MM.1S (cell line): ENCODE data around the gene CDC42.

ENCODE experiments used
- DNase-seq: peaks from one replicate; pipeline ENCODE4 v3.0.0-alpha.2; 2015
- H2AFZ ChIP-seq: fragments of 300-600 bp; sonication (generic); 2 replicates; pipeline ENCODE4 v1.6.0; 2016; ENCODE audit warnings: antibody characterized with exemption, low read length
- H3F3A ChIP-seq: fragments of 300-600 bp; sonication (generic); 2 replicates; pipeline ENCODE4 v1.6.1; 2016; ENCODE audit warnings: mild to moderate bottlenecking, antibody characterized with exemption, low read length, moderate library complexity, mixed read lengths; ENCODE audit not compliant: insufficient read depth
- H3K27ac ChIP-seq: fragments of 300-600 bp; sonication (generic); 2 replicates; pipeline ENCODE4 v1.5.1; 2016; ENCODE audit warnings: mild to moderate bottlenecking, low read length
- H3K27me3 ChIP-seq: fragments of 300-600 bp; sonication (generic); replicated peaks from 2 replicates; pipeline ENCODE4 v1.6.0; 2016; ENCODE audit warnings: low read length; ENCODE audit not compliant: insufficient read depth
- H3K36me3 ChIP-seq: fragments of 300-600 bp; sonication (generic); replicated peaks from 2 replicates; pipeline ENCODE4 v1.6.1; 2016; ENCODE audit warnings: mild to moderate bottlenecking, low read length, mixed read lengths; ENCODE audit not compliant: insufficient read depth
- H3K4me1 ChIP-seq: fragments of 300-600 bp; sonication (generic); 2 replicates; pipeline ENCODE4 v1.6.1; 2016; ENCODE audit warnings: low read length, mixed read lengths
- H3K4me2 ChIP-seq: fragments of 300-600 bp; sonication (generic); 2 replicates; pipeline ENCODE4 v1.6.0; 2016; ENCODE audit warnings: low read depth, low read length
- H3K4me3 ChIP-seq: fragments of 300-600 bp; sonication (generic); 2 replicates; pipeline ENCODE4 v1.5.1; 2016; ENCODE audit warnings: low read length, mixed read lengths
- H3K79me2 ChIP-seq: fragments of 300-600 bp; sonication (generic); 2 replicates; pipeline ENCODE4 v1.6.1; 2016; ENCODE audit warnings: mixed run types, low read length, mixed read lengths
- H3K9ac ChIP-seq: fragments of 300-600 bp; sonication (generic); 2 replicates; pipeline ENCODE4 v1.6.1; 2016; ENCODE audit warnings: low read length, mixed read lengths
- H3K9me2 ChIP-seq: fragments of 300-600 bp; sonication (generic); replicated peaks from 2 replicates; pipeline ENCODE4 v1.6.1; 2016; ENCODE audit warnings: mild to moderate bottlenecking, low read length, mixed read lengths; ENCODE audit not compliant: insufficient read depth
- H3K9me3 ChIP-seq: fragments of 300-600 bp; sonication (generic); replicated peaks from 2 replicates; pipeline ENCODE4 v1.6.1; 2016; ENCODE audit warnings: mild to moderate bottlenecking, low read length, mixed read lengths; ENCODE audit not compliant: insufficient read depth
- H4K20me1 ChIP-seq: fragments of 300-600 bp; sonication (generic); 2 replicates; pipeline ENCODE4 v1.6.1; 2016; ENCODE audit warnings: mild to moderate bottlenecking, low read length, moderate library complexity, mixed read lengths; ENCODE audit not compliant: insufficient read depth
- CTCF ChIP-seq: fragments of 300-600 bp; sonication (generic); IDR thresholded peaks from 2 replicates; pipeline ENCODE4 v1.5.1; 2016; ENCODE audit warnings: antibody characterized with exemption, low read length, mixed read lengths
- EZH2 ChIP-seq: fragments of 300-600 bp; sonication (generic); optimal IDR thresholded peaks from 2 replicates; pipeline ENCODE3; 2017; ENCODE audit warnings: low read depth, mild to moderate bottlenecking, antibody characterized with exemption, low read length, mixed read lengths
- EZH2phosphoT487 ChIP-seq: fragments of 300-600 bp; sonication (generic); IDR thresholded peaks from 2 replicates; pipeline ENCODE4 v1.6.1; 2018; ENCODE audit warnings: antibody characterized with exemption, low read length

CDC42 gene

GRCh38 chr1:22108339-22109105 is 56.0 kb downstream of the CDC42 start:
- H2AFZ ChIP-seq: no peak overlapping the region
- H3K27ac ChIP-seq: no peak overlapping the region
- TF ChIP-seq CTCF (no peak), EZH2phosphoT487 (no peak), EZH2 (no peak)
- no peak for DNase-seq
- H3K9me3 ChIP-seq: no peaks in the 10 kb centered on the region
- no peaks in the 10 kb centered on the region for H3K9me2 ChIP-seq
- no peaks in the 10 kb centered on the region for H3K36me3 ChIP-seq
- peaks cover 21% of the 10 kb centered on the region for H3K4me1 ChIP-seq
- H3K4me3 ChIP-seq: no peak overlapping the region
- no peak overlapping the region for H3K4me2 ChIP-seq
- peaks cover 10% of the 10 kb centered on the region; the same call in 1 of the 2 replicates for H4K20me1 ChIP-seq
- peaks cover 14% of the 10 kb centered on the region for H3F3A ChIP-seq
- no peaks in the 10 kb centered on the region for H3K79me2 ChIP-seq
- H3K27me3 ChIP-seq: no peaks in the 10 kb centered on the region
- H3K9ac ChIP-seq: no peak overlapping the region

- H4K20me1 ChIP-seq: peaks cover 6% of the 10 kb centered on the region; the same call in 1 of the 2 replicates
- no peak overlapping the region for H3K27ac ChIP-seq
Measured at GRCh38 chr1:22110016-22110415, 57.5 kb downstream of the CDC42 start.

GRCh38 chr1:22111115-22111514 is 58.6 kb downstream of the CDC42 start:
- H3K4me2 ChIP-seq: no peak overlapping the region
- H4K20me1 ChIP-seq: no peaks in the 10 kb centered on the region
- H3K36me3 ChIP-seq: no peaks in the 10 kb centered on the region
- H2AFZ ChIP-seq: no peak overlapping the region
- DNase-seq: no peak
- no peaks in the 10 kb centered on the region for H3K79me2 ChIP-seq
- no peaks in the 10 kb centered on the region for H3K9me3 ChIP-seq
- TF ChIP-seq CTCF (no peak), EZH2 (no peak), EZH2phosphoT487 (no peak)
- H3K27me3 ChIP-seq: no peaks in the 10 kb centered on the region
- H3K4me3 ChIP-seq: no peak overlapping the region
- no peaks in the 10 kb centered on the region for H3F3A ChIP-seq
- no peak overlapping the region for H3K27ac ChIP-seq
- no peak overlapping the region for H3K9ac ChIP-seq
- H3K4me1 ChIP-seq: peaks cover 10% of the 10 kb centered on the region
- H3K9me2 ChIP-seq: no peaks in the 10 kb centered on the region

More at GRCh38 chr1:22110016-22110415, 57.5 kb downstream of the CDC42 start:
- Histone ChIP-seq H3K79me2 (no peaks in the 10 kb centered on the region), H3K9me3 (no peaks in the 10 kb centered on the region), H3K4me3 (no peak overlapping the region), H3K27me3 (no peaks in the 10 kb centered on the region), H3K36me3 (no peaks in the 10 kb centered on the region), H3K9ac (no peak overlapping the region), H3K9me2 (no peaks in the 10 kb centered on the region), H3K4me2 (no peak overlapping the region), H3K4me1 (peaks cover 6% of the 10 kb centered on the region), H2AFZ (no peak overlapping the region), H3F3A (peaks cover 4% of the 10 kb centered on the region)
- DNase-seq: no peak
- no peak for TF ChIP-seq EZH2
- TF ChIP-seq CTCF: no peak
- no peak for TF ChIP-seq EZH2phosphoT487
